ENCODE data around the gene MGAT5B.

MGAT5B gene

GRCh38 chr17:76907352-76907751 lies 39.1 kb downstream of the MGAT5B start:
- no peak for DNase-seq

- DNase-seq: peak; percentile 6
Measured at GRCh38 chr17:76909971-76910760, 42.0 kb downstream of the MGAT5B start.

GRCh38 chr17:76911299-76912017 lies 43.3 kb downstream of the MGAT5B start:
- no peak for DNase-seq

GRCh38 chr17:76912421-76913164 lies 44.4 kb downstream of the MGAT5B start:
- no peak for DNase-seq

GRCh38 chr17:76914937-76915336 lies 46.7 kb downstream of the MGAT5B start:
- no peak for DNase-seq

- no peak for DNase-seq
Measured at GRCh38 chr17:76915840-76916510, 47.8 kb downstream of the MGAT5B start.

GRCh38 chr17:76917829-76918228 lies 49.6 kb downstream of the MGAT5B start:
- DNase-seq: no peak

GRCh38 chr17:76918811-76919210 lies 50.6 kb downstream of the MGAT5B start:
- DNase-seq: no peak

- DNase-seq: no peak
Measured at GRCh38 chr17:76920364-76921139, 52.3 kb downstream of the MGAT5B start.

- DNase-seq: no peak
Measured at GRCh38 chr17:76921340-76922036, 53.3 kb downstream of the MGAT5B start.

GRCh38 chr17:76922084-76922483 lies 53.9 kb downstream of the MGAT5B start:
- no peak for DNase-seq

GRCh38 chr17:76922967-76923366 lies 54.8 kb downstream of the MGAT5B start:
- DNase-seq: no peak

GRCh38 chr17:76923491-76923890 lies 55.3 kb downstream of the MGAT5B start:
- no peak for DNase-seq

- DNase-seq: no peak
Measured at GRCh38 chr17:76924345-76925342, 56.4 kb downstream of the MGAT5B start.

- DNase-seq: no peak
Measured at GRCh38 chr17:76925441-76925891, 57.3 kb downstream of the MGAT5B start.

- no peak for DNase-seq
Measured at GRCh38 chr17:76926237-76926866, 58.1 kb downstream of the MGAT5B start.

- DNase-seq: no peak
Measured at GRCh38 chr17:76927577-76927976, 59.4 kb downstream of the MGAT5B start.

- DNase-seq: no peak
Measured at GRCh38 chr17:76927982-76928381, 59.8 kb downstream of the MGAT5B start.

GRCh38 chr17:76929148-76929547 lies 60.9 kb downstream of the MGAT5B start:
- DNase-seq: no peak

- no peak for DNase-seq
Measured at GRCh38 chr17:76929601-76930000, 61.4 kb downstream of the MGAT5B start.

Data from activated CD4-positive, alpha-beta T cell treated with anti-CD3 and anti-CD28 coated beads, Interleukin-2, amount 50 U/mL, for 16 hours (primary cell).